NCI-H510A treated with DMSO at 0.1 percent for 48 hours (cell line): ENCODE measurements around the gene MAGEA8.
"Not testable (repeated sequence)": the region's sequence is repeated elsewhere in the genome, so short reads cannot be mapped to it uniquely, and the experiment has no call there.

Experiments
- DNase-seq: peaks from one replicate; lab custom pipeline; 2025; lab: John Stamatoyannopoulos, UW

The MAGEA8 gene

GRCh38 chrX:149881081-149881711 is at the start of gene MAGEA8:
Gene MAGEA8 (plus strand): TSS chrX:149881183. CDS start chrX:149884273, 3,090 bp downstream.
- DNase-seq: no peak

- no peak for DNase-seq
Measured at GRCh38 chrX:149831473-149831872, 49.5 kb upstream of the MAGEA8 start.

- DNase-seq: not testable (repeated sequence)
Measured at GRCh38 chrX:149836728-149837127, 44.3 kb upstream of the MAGEA8 start.

GRCh38 chrX:149837167-149837566 is 43.8 kb upstream of the MAGEA8 start:
- DNase-seq: no peak

GRCh38 chrX:149837639-149838038 is 43.3 kb upstream of the MAGEA8 start:
- no peak for DNase-seq

GRCh38 chrX:149841929-149842328 is 39.1 kb upstream of the MAGEA8 start:
- no peak for DNase-seq

- DNase-seq: no peak
Measured at GRCh38 chrX:149845385-149845784, 35.6 kb upstream of the MAGEA8 start.

DNA sequence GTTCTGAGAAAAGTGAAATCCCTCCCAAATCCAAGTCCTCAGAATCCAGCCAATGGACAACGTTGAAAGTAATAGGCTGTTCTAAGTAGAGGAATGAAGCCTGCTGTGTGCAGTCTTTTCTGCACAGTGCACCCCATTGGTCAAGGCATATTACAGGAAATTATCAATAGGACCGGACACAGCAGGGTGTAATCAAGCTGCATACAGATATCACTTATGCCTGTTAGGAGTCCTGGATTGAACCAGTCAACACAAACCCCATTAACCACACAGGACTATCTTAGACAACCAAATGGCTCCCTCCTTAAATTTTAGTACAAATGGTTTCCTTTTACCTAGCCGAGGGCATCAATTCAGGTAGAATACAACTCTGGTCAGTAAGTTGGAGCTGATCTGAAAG is 34.2 kb upstream of the MAGEA8 start:
- DNase-seq: no peak

GRCh38 chrX:149848855-149849254 is 32.1 kb upstream of the MAGEA8 start:
- DNase-seq: no peak

DNA sequence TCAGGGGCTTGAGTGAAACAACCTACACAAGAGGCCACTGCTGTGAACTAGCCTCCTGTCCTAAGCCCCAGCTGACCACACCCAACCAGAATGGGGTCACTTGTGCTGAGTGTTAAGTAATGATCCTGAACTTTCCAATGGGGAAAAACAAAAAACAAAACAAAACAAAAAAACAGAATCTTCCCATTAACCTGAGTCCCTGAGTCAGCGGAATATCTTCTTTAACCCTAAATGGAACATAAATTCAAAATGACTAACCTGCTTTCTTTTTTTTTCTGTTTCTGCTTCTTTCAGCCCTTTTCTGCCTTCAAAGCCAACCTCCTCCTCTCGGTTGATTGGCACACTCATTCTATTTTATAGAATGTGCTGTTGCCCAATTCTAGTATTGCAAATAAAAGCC is 31.2 kb upstream of the MAGEA8 start:
- no peak for DNase-seq

DNA sequence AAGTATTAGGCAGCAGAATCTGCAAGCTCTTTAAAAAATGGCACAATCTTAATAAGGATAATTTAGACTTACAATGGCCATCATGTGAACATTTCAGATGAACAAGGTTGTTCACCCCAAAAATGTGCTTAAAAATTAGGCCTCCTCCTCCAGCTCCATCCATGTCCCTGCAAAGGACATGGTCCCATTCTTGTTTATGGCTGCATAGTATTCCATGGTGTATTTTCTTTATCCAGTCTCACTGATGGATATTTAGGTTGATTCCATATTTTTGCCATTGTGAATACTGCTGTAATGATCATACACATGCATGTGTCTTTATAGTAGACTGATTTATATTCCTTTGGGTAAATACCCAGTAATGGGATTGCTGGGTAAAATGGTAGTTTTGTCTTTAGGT is 29.1 kb upstream of the MAGEA8 start:
- DNase-seq: no peak

DNA sequence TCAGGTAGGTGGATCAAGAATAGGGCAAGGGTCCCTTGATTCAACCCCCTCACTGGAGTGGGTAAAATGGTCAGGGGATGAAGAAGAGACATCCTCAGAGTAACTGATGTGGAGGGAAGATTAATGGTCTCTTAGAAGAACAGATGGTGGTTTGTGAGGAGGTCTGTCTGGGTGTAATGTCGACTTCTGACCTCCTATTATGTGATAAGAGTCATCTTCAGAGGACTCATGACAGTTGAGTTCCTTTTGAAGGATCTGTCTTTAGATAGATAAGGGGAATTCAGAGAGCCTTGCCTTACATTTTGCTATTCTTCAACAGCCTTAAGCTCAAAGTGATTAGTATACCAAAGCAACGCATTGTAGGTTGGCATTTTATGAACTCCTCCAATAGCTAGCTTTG is 27.1 kb upstream of the MAGEA8 start:
- DNase-seq: no peak

GRCh38 chrX:149858592-149858991 is 22.4 kb upstream of the MAGEA8 start:
- DNase-seq: no peak

GRCh38 chrX:149860445-149860844 is 20.5 kb upstream of the MAGEA8 start:
- DNase-seq: no peak

DNA sequence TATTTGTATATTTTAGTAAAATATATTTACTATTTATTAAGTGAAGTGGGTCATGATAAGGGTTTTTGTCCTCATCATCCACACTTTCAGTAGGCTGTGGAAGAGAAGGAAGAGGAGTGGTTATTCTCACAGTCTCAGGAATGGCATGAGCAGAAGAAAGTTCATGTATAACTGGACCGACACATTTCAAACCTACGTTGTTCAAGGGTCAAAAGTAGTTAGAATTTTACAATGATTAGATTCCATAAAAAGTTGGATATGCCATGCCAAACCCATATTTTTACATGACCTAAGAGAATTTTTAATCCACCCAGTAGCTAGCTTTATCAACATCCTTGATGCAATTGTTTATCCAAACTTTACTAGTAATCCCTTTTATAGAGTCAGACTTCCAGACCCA is 15.6 kb upstream of the MAGEA8 start:
- no peak for DNase-seq

DNA sequence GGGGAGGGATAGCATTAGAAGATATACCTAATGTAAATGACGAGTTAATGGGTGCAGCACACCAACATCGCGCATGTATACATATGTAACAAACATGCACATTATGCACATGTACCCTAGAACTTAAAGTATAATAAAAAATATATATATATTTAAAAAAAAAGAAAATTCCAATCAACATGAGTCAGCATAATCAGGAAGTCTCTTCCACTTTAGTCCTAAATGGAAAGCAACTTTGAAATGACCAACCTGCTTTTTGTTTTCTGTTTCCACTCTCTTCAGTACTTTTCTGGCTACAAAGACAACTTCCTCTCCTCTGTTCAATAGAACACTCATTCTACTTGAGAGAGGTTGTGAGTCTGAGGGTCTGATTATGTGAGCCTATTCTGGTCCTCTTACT is 13.5 kb upstream of the MAGEA8 start:
- DNase-seq: no peak

DNA sequence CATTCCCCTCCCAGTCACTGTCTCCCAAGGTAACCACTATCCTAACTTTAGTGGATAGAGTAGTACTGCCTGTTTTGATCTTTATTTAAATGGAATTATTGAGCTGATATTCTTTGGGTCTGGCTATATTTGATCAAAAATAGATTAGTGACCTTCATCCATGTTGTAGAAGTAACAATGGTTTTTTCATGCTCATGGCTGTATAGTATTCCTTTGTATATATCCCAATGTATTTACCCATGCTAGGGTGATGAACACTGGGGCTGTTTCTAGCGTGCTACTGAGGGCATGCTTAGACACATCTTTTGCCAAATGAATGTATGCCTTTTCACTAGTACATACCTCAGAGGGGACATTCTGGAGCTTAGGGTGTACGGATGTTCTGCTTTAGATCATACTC is 10.1 kb upstream of the MAGEA8 start:
- no peak for DNase-seq

- DNase-seq: no peak
Measured at GRCh38 chrX:149871433-149871832, 9.6 kb upstream of the MAGEA8 start.

DNA sequence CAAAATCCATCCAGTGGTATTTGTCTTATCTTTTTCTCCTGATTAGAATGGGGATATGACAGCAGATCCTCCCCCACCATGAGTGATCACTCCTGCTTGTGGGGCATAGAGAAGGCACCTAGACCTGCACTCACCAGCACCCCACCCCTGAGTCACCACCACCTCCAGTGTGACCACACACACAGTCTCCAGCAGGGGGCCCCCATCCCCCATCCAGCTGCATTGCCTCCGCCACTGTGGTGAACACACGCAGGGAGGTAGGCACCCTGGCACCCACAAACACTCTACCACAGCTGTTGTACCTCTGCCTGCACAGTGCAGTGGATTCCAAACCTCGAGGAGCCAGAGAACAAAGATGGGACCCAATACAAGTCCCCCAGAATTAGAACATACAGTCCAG is 9.0 kb upstream of the MAGEA8 start:
- DNase-seq: no peak

GRCh38 chrX:149877157-149877556 is 3.8 kb upstream of the MAGEA8 start:
- DNase-seq: no peak

GRCh38 chrX:149877636-149878035 is 3.3 kb upstream of the MAGEA8 start:
- DNase-seq: no peak

DNA sequence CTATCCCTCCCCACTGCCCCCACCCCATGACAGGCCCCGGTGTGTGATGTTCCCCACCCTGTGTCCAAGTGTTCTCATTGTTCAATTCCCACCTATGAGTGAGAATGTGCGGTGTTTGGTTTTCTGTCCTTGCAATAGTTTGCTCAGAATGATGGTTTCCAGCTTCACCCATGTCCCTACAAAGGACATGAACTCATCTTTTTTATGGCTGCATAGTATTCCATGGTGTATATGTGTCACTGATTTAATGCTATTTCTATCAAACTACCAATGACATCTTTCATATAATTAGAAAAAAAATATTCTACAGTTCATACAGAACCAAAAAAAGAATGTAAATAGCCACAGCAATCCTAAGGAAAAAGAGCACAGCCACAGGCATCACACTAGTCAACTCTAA is 9.8 kb downstream of the MAGEA8 start:
- DNase-seq: not testable (repeated sequence)

DNA sequence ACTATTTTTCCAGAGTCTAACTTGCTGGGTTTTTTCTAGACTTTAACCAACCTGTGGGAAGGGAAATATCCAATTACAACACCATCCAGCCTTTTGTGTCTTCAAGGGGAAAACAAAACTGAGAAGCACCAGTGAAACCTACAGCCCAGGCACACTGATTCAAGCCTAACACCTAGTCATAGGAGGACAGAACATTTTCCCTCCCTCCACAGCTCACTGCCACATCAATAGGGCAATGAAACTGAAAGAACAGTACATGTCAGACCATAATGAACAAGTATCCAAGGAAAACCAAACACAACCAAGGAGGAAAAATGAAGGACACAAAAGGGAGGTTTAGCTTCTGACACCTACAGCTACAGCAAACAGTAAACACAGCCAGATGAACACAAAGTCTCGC is 17.6 kb downstream of the MAGEA8 start:
- no peak for DNase-seq

- no peak for DNase-seq
Measured at GRCh38 chrX:149903889-149904748, 23.1 kb downstream of the MAGEA8 start.
